Bronchial epithelial cell (primary cell): ENCODE results near the gene RSPO4. TPM values are rescaled to one million over a fixed set of nuclear protein-coding genes. Genes with fewer than 3 reads are reported as not detected.

Experiments used
- DNase-seq: peaks from one replicate; pipeline ENCODE4 v3.0.0-alpha.2; 2010; ENCODE audit warnings: low read depth
- FAIRE-seq: peaks from 2 replicates; lab custom pipeline; 2011; peaks lifted over from hg19 to GRCh38; lab: Jason Lieb, UNC
- H3K27me3 ChIP-seq: 2 replicates; pipeline ENCODE4 v1.5.1; 2011; ENCODE audit warnings: low read length; ENCODE audit not compliant: control insufficient read depth, insufficient read depth
- H3K36me3 ChIP-seq: 2 replicates; pipeline ENCODE4 v1.5.1; 2011; ENCODE audit warnings: low read length; ENCODE audit not compliant: control insufficient read depth, insufficient read depth
- H3K4me3 ChIP-seq: 2 replicates; pipeline ENCODE4 v1.5.1; 2011; ENCODE audit warnings: mild to moderate bottlenecking, low read depth, low read length, control low read depth
- total RNA-seq: library from RNA; depleted of rRNA; stranded (reverse); fragments of >200 nt; gene quantifications from 2 replicates; pipeline ENCODE4 v1.2.1, GENCODE V29; 2014
- TF ChIP-seq, protein P1 (sequence below): IDR thresholded peaks from 2 replicates; pipeline ENCODE4 v1.5.1; 2011; ENCODE audit warnings: mild to moderate bottlenecking, moderate library complexity, low read length, control low read depth, inconsistent platforms; ENCODE audit not compliant: insufficient read depth, severe bottlenecking

RSPO4 gene
- total RNA-seq, 1 donor from 2014 or later = not detected

DNA sequence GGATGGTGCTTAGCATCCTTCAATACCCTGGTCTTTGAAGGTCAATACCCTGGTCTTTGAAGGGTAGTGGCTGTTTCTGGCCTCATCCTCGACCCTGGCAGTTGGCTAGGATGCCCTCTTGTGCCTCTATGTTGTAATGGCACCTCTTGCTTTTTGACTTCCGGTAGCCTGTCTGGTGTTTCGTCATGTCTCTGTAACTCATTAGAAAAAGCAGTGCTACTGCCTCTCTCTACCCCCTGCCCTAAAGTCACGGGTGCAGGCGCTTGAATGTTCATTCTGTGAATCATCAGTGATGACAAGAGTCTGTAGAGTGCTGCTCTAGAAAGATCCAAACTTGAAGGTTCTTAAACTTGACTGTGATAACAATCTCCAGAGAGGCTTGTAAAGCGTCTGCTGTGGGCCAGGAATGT is 28.3 kb downstream of the RSPO4 start:
- no peaks in the 10 kb centered on the region for H3K36me3 ChIP-seq
- TF ChIP-seq, protein P1, sequence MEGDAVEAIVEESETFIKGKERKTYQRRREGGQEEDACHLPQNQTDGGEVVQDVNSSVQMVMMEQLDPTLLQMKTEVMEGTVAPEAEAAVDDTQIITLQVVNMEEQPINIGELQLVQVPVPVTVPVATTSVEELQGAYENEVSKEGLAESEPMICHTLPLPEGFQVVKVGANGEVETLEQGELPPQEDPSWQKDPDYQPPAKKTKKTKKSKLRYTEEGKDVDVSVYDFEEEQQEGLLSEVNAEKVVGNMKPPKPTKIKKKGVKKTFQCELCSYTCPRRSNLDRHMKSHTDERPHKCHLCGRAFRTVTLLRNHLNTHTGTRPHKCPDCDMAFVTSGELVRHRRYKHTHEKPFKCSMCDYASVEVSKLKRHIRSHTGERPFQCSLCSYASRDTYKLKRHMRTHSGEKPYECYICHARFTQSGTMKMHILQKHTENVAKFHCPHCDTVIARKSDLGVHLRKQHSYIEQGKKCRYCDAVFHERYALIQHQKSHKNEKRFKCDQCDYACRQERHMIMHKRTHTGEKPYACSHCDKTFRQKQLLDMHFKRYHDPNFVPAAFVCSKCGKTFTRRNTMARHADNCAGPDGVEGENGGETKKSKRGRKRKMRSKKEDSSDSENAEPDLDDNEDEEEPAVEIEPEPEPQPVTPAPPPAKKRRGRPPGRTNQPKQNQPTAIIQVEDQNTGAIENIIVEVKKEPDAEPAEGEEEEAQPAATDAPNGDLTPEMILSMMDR = peak; percentile 57
- H3K4me3 ChIP-seq = no peak overlapping the region
- no peaks in the 10 kb centered on the region for H3K27me3 ChIP-seq
- DNase-seq (peak; percentile 59), FAIRE-seq (peak; percentile 60)

DNA sequence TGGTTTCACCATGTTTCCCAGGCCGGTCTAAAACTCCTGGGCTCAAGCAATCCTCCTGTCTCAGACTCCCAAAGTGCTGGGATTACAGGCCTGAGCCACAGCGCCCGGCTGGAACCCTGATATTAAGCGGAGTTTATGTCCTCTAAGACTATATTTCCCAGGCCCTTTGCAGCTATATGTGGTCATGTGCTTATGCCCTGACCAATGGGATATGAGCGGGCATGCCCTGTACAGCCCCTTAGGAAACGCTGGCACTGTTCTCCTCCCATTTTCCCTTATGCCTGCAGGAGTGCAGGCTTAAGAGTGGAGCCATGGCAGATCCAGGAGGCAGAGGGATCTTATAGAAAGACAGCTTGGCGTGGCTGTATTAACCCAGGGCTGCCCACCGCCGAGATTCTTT is 29.9 kb downstream of the RSPO4 start:
- FAIRE-seq (no peak), DNase-seq (no peak)
- H3K36me3 ChIP-seq = no peaks in the 10 kb centered on the region
- H3K4me3 ChIP-seq = no peak overlapping the region
- TF ChIP-seq, protein P1 = no peak
- no peaks in the 10 kb centered on the region for H3K27me3 ChIP-seq

DNA sequence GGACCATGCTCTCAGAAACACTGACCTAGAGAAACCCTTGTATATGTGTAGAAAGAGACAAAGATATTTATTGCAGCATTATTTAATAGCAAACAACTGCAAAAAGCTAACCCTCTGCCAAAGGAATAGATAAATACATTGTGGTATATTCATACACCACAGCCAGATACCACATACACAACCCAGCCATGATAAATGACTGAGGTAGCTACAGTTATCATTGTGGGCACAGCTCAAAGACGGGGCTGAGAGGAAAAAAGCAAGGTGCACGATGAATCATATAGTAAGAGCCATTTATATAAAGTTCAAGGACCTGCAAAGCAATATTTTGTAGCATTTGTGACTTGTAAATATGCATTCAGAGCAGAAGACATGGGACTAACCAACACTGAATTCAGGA is 30.8 kb downstream of the RSPO4 start:
- TF ChIP-seq, protein P1 = no peak
- Histone ChIP-seq H3K4me3 (no peak overlapping the region), H3K36me3 (no peaks in the 10 kb centered on the region), H3K27me3 (no peaks in the 10 kb centered on the region)
- DNase-seq (no peak), FAIRE-seq (no peak)

DNA sequence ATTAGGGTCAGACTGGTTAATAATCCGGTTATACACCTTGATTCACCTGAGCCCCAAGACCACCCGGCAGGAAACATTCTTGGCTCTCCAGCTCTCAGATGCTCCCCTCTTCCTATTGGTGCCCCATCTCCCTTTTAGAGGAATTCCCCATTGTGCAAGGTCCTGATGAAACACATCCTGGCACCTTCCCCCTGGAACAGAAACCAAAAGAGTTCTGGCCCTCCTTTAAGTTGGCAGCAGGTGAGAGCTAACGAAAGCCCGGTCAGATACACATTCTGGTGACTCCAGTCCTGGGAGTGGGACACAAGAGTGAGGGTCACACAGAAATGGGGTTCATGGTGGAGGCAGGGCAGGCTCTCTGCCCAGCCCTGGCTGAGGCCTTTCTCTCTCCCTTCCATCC is 32.2 kb downstream of the RSPO4 start:
- Histone ChIP-seq H3K4me3 (no peak overlapping the region), H3K36me3 (no peaks in the 10 kb centered on the region), H3K27me3 (no peaks in the 10 kb centered on the region)
- DNase-seq (no peak), FAIRE-seq (no peak)
- TF ChIP-seq, protein P1 = no peak

DNA sequence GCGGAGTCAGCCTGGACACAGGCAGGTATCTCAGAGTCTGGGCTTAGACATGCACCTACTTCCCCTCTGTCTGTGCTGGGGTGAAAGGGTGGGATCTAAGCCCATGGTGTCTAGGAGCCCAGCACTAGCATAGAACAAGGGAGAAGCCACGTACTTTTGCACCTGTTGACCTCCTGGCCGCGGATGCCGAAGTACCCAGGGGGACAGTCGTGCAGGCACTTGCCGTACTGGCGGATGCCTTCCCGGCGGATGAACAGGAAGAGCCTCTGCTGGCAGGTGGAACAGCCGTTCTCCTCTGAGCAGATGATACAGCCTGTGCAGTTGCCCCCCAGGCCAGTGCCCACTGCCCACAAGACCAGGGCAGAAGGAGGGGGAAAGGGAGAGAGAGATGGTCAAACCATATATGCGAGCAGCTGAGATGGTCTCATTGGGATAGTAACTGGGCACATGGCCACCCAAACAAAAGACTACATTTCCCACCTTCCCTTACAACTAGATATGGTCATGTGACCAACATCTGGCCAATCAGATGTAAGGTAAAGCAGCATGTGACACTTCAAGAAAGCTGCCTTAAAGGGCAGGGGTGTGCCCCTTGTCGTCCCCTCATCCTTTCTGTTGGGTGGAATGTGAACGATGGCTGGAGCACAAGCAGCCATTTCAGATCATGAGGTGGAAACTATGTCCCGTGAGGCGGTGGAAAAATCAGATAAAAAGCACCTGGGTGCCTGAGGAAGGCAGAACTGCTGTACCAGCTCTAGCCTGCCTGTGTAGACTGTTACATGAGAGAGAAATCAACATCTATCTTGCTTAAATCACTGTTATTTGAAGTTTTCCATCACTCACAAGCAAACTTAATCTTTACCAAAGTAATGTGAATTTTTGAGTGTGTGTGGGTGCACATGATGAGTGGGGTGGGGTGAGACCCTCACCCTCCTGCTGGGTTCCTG is 34.0 kb downstream of the RSPO4 start:
- Histone ChIP-seq H3K27me3 (no peaks in the 10 kb centered on the region), H3K4me3 (no peak overlapping the region), H3K36me3 (no peaks in the 10 kb centered on the region)
- DNase-seq (peak; percentile 40), FAIRE-seq (no peak)
- TF ChIP-seq, protein P1 = no peak
